Astrocyte (in vitro differentiated cells and primary cell): ENCODE measurements around the gene TCF7. TPM values are rescaled to one million over a fixed set of nuclear protein-coding genes. Genes with fewer than 3 reads are reported as not detected.

ENCODE experiments used
- DNase-seq: peaks from one replicate; pipeline ENCODE4 v3.0.0-alpha.2; 2010; ENCODE audit warnings: low read depth
- FAIRE-seq: peaks from 2 replicates; lab custom pipeline; 2011; peaks lifted over from hg19 to GRCh38; lab: Jason Lieb, UNC
- H2AFZ ChIP-seq: 2 replicates; pipeline ENCODE4 v1.6.0; 2012; ENCODE audit warnings: low read depth, low read length, inconsistent platforms
- H3K27ac ChIP-seq: 2 replicates; pipeline ENCODE4 v1.5.1; 2011; ENCODE audit warnings: low read depth, low read length, inconsistent platforms
- H3K27me3 ChIP-seq: 2 replicates; pipeline ENCODE4 v1.6.0; 2011; ENCODE audit warnings: low read length, inconsistent platforms; ENCODE audit not compliant: insufficient read depth
- H3K36me3 ChIP-seq: 2 replicates; pipeline ENCODE4 v1.5.1; 2011; ENCODE audit warnings: low read length, inconsistent platforms; ENCODE audit not compliant: insufficient read depth
- H3K4me1 ChIP-seq: 2 replicates; pipeline ENCODE4 v1.5.1; 2011; ENCODE audit warnings: low read length, inconsistent platforms; ENCODE audit not compliant: insufficient read depth
- H3K4me2 ChIP-seq: 2 replicates; pipeline ENCODE4 v1.6.0; 2012; ENCODE audit warnings: low read length, inconsistent platforms
- H3K4me3 ChIP-seq: 2 replicates; pipeline ENCODE4 v1.5.1; 2011; ENCODE audit warnings: low read depth, mild to moderate bottlenecking, low read length, inconsistent platforms; ENCODE audit not compliant: insufficient read depth
- H3K79me2 ChIP-seq: 2 replicates; pipeline ENCODE4 v1.6.0; 2012; ENCODE audit warnings: mild to moderate bottlenecking, low read length, inconsistent platforms; ENCODE audit not compliant: insufficient read depth
- H3K9ac ChIP-seq: 2 replicates; pipeline ENCODE4 v1.6.0; 2012; ENCODE audit warnings: mild to moderate bottlenecking, low read length, inconsistent platforms
- H3K9me3 ChIP-seq: 2 replicates; pipeline ENCODE4 v1.5.1; 2012; ENCODE audit warnings: low read depth, mild to moderate bottlenecking, low read length, inconsistent platforms; ENCODE audit not compliant: insufficient read depth
- H4K20me1 ChIP-seq: 2 replicates; pipeline ENCODE4 v1.6.0; 2012; ENCODE audit warnings: low read length, inconsistent platforms; ENCODE audit not compliant: insufficient read depth
- H3K27ac Mint-ChIP-seq: one replicate; pipeline ENCODE4 v1.8.0; 2021; ENCODE audit warnings: mild to moderate bottlenecking, mixed read lengths; ENCODE audit not compliant: unreplicated experiment
- H3K27me3 Mint-ChIP-seq: one replicate; pipeline ENCODE4 v1.8.0; 2021; ENCODE audit warnings: low read depth, mixed read lengths; ENCODE audit not compliant: unreplicated experiment
- H3K36me3 Mint-ChIP-seq: one replicate; pipeline ENCODE4 v1.8.0; 2021; ENCODE audit warnings: low read depth, mixed read lengths; ENCODE audit not compliant: unreplicated experiment
- H3K4me1 Mint-ChIP-seq: one replicate; pipeline ENCODE4 v1.8.0; 2021; ENCODE audit warnings: low read depth, mixed read lengths; ENCODE audit not compliant: unreplicated experiment
- H3K4me3 Mint-ChIP-seq: one replicate; pipeline ENCODE4 v1.8.0; 2021; ENCODE audit warnings: mild to moderate bottlenecking, moderate library complexity, mixed read lengths; ENCODE audit not compliant: unreplicated experiment
- H3K9me3 Mint-ChIP-seq: one replicate; pipeline ENCODE4 v1.8.0; 2021; ENCODE audit warnings: mild to moderate bottlenecking, mixed read lengths; ENCODE audit not compliant: unreplicated experiment
- CTCF ChIP-seq: IDR thresholded peaks from 2 replicates; pipeline ENCODE4 v1.5.1; 2011; ENCODE audit warnings: low read depth, mild to moderate bottlenecking, inconsistent platforms, low read length, moderate library complexity; ENCODE audit not compliant: insufficient read depth
- EZH2 ChIP-seq: IDR thresholded peaks from 2 replicates; pipeline ENCODE4 v1.6.1; 2012; ENCODE audit warnings: mild to moderate bottlenecking, low read length, inconsistent platforms; ENCODE audit not compliant: insufficient read depth
- total RNA-seq: library from RNA; stranded (reverse); gene quantifications from 2 replicates; pipeline ENCODE4 v1.2.1, GENCODE V29; 2021

TCF7 gene
- total RNA-seq, 1 donor from 2014 or later, result 2.6 TPM

DNA sequence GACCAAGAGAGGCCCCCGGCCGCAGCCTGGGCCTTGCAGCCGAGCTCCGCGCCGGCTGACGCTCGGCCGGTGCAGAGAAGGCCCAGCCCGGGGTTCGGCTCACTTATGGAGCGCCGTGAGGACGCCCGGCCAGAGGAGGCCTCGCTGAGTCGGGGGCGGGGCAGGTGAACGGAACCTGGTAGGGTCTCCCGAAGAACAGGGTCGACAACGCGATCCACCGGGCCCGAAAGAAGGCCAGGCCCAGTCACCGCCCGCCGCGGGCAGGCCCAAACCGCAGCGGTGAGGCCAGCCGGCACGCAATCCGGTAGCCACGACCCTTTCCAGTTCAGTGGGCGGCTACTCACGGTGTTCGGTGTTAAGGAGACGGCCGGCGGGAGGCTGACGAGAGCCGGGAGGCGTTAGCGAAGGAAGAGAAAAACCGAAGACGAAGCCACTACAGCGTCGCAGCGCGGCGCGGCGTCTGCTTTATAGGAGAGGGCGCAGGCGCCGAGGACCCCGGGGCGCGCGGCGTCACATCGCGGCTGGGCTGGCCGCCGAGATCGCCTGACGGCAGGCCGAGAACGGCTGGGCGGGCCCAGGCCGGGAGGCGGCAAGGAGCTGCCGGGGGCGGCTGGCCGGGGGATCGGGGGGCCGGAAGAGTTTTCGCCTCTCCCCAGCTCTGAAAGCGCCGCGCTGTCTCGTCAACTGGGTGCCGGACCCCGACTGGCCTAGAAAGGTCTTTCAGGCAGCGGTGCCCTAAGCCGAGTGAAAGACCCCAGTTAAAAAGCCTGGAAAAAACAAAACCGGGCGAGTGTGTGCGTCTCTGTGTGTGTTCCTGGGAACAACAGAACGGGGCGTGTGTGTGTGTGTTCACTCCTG, 62.3 kb downstream of the TCF7 start, which contains the start of gene SKP1:
TSS of gene SKP1 (minus strand) at position 440 of the 858 bp plus-strand sequence. CDS start 2,928 bp downstream, outside the sequence.
- Histone ChIP-seq H3K79me2 (peaks cover 50% of the 10 kb centered on the region), H2AFZ (peak within 1 kb of the TSS; percentile 89), H3K4me3 (peak within 1 kb of the TSS; percentile 99), H3K36me3 (peaks cover 13% of the 10 kb centered on the region), H3K4me1 (peaks cover 11% of the 10 kb centered on the region), H3K4me2 (peak within 1 kb of the TSS; percentile 93), H3K27me3 (no peaks in the 10 kb centered on the region), H3K9ac (peak within 1 kb of the TSS; percentile 98), H3K27ac (peak within 1 kb of the TSS; percentile 97), H3K9me3 (no peaks in the 10 kb centered on the region), H4K20me1 (peaks cover 46% of the 10 kb centered on the region)
- peaks cover 5% of the 10 kb centered on the region for H3K36me3 Mint-ChIP-seq
- peak within 1 kb of the TSS; percentile 96 for H3K4me3 Mint-ChIP-seq
- peak within 1 kb of the TSS; percentile 97 for H3K27ac Mint-ChIP-seq
- no peaks in the 10 kb centered on the region for H3K9me3 Mint-ChIP-seq
- DNase-seq (peak; percentile 55), FAIRE-seq (no peak)
- peaks cover 11% of the 10 kb centered on the region for H3K4me1 Mint-ChIP-seq
- TF ChIP-seq CTCF, result no peak
- TF ChIP-seq EZH2, result no peak
- no peaks in the 10 kb centered on the region for H3K27me3 Mint-ChIP-seq

DNA sequence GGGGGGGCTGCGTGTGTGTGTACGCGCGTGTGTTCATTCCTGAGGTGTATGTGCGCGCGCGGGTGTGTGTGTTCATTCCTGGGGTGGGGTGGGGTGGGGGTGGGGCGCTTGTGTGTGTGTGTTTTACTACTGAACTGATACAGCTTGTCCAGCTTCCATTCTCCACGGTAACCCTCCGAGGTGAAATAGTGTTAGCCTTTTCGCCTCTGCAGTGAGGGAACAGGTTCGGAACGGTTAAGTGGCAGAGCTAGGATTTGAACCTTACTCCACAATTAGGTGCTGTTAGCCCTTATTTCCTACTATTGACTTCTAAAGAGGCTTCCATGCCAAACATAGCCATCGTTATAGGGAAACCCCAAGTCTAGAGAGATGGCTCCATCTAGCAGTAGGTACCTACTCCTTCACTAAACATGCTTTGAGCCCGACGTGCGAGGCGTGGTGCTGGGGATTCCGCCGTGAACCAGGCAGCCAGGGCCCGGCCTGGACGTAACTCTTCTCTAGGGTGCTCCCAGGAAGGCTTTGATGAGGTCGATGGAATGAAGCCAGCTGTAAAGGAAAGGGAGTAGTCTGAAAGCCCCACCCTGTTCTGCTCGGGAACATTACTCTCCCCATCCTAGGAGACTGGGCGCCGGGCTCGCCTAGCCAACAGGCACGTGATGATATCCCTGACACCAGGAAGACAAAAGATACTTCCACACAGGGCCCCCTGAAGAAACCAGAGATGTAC, 63.1 kb downstream of the TCF7 start:
- no peaks in the 10 kb centered on the region for H3K9me3 Mint-ChIP-seq
- Histone ChIP-seq H3K9ac (peak overlapping the region; percentile 98), H3K4me1 (peaks cover 11% of the 10 kb centered on the region), H3K36me3 (peaks cover 5% of the 10 kb centered on the region), H4K20me1 (peaks cover 38% of the 10 kb centered on the region), H2AFZ (peak overlapping the region; percentile 89), H3K9me3 (no peaks in the 10 kb centered on the region), H3K27ac (peak overlapping the region; percentile 97), H3K27me3 (no peaks in the 10 kb centered on the region), H3K79me2 (peaks cover 42% of the 10 kb centered on the region), H3K4me3 (peak overlapping the region; percentile 99), H3K4me2 (peak overlapping the region; percentile 93)
- H3K4me3 Mint-ChIP-seq, result peak overlapping the region; percentile 91
- H3K36me3 Mint-ChIP-seq, result peaks cover under 1% of the 10 kb centered on the region
- peak overlapping the region; percentile 96 for H3K27ac Mint-ChIP-seq
- DNase-seq (no peak), FAIRE-seq (no peak)
- H3K27me3 Mint-ChIP-seq, result no peaks in the 10 kb centered on the region
- TF ChIP-seq EZH2, result no peak
- TF ChIP-seq CTCF, result no peak
- peaks cover 11% of the 10 kb centered on the region for H3K4me1 Mint-ChIP-seq
